Fibroblast of lung (primary cell): ENCODE measurements around the gene SLC17A9. TPM values are rescaled to one million over a fixed set of nuclear protein-coding genes. Genes with fewer than 3 reads are reported as not detected.

Source experiments
- DNase-seq, 2 donors: peaks; one replicate each; pipeline versions ENCODE4 v3.0.0 to v3.0.0-alpha.2; 2010; ENCODE audit warnings: low read depth in 2 of 2
- H2AFZ ChIP-seq: 2 replicates; pipeline ENCODE4 v1.5.1; 2012; ENCODE audit warnings: low read length, control low read depth, inconsistent platforms
- H3K27ac ChIP-seq: 2 replicates; pipeline ENCODE4 v1.5.1; 2011; ENCODE audit warnings: low read length, control low read depth; ENCODE audit not compliant: insufficient read depth
- H3K27me3 ChIP-seq: 2 replicates; pipeline ENCODE4 v1.5.1; 2011; ENCODE audit warnings: mild to moderate bottlenecking, low read length; ENCODE audit not compliant: control insufficient read depth, insufficient read depth
- H3K36me3 ChIP-seq: 2 replicates; pipeline ENCODE4 v1.5.1; 2011; ENCODE audit warnings: low read length; ENCODE audit not compliant: control insufficient read depth, insufficient read depth
- H3K4me1 ChIP-seq: 2 replicates; pipeline ENCODE4 v1.5.1; 2011; ENCODE audit warnings: low read length; ENCODE audit not compliant: control insufficient read depth, insufficient read depth; ENCODE audit errors: extremely low read depth
- H3K4me2 ChIP-seq: 2 replicates; pipeline ENCODE4 v1.5.1; 2011; ENCODE audit warnings: low read length, control low read depth; ENCODE audit not compliant: insufficient read depth; ENCODE audit errors: extremely low read depth
- H3K4me3 ChIP-seq, 4 experiments: fragments of 200-600 bp in 1 of 4; sonication (generic) in 1 of 4; replicated peaks in 1 of 4; 2 replicates each; pipeline ENCODE4 v1.5.1; 2011 to 2016; ENCODE audit warnings: low read length in 4 of 4, low read depth in 3 of 4, mild to moderate bottlenecking in 3 of 4, control low read depth in 2 of 4, inconsistent platforms in 1 of 4, mixed read lengths in 1 of 4; ENCODE audit not compliant: insufficient read depth in 1 of 4; ENCODE audit errors: control extremely low read depth in 1 of 4
- H3K79me2 ChIP-seq: 2 replicates; pipeline ENCODE4 v1.5.1; 2012; ENCODE audit warnings: mild to moderate bottlenecking, low read length, inconsistent platforms; ENCODE audit not compliant: control insufficient read depth, insufficient read depth
- H3K9ac ChIP-seq: 2 replicates; pipeline ENCODE4 v1.5.1; 2011; ENCODE audit warnings: mild to moderate bottlenecking, low read length, control low read depth; ENCODE audit not compliant: insufficient read depth
- H3K9me3 ChIP-seq: 2 replicates; pipeline ENCODE4 v1.5.1; 2012; ENCODE audit warnings: low read depth, low read length; ENCODE audit not compliant: control insufficient read depth, insufficient read depth
- H4K20me1 ChIP-seq: 2 replicates; pipeline ENCODE4 v1.5.1; 2011; ENCODE audit warnings: low read length; ENCODE audit not compliant: control insufficient read depth, insufficient read depth; ENCODE audit errors: extremely low read depth
- CTCF ChIP-seq, 2 donors: IDR thresholded peaks in 1 of 2; conservative IDR thresholded peaks in 1 of 2; 1 replicate in 1 of 2; 2 replicates in 1 of 2; pipeline ENCODE4 v1.5.1; 2011 to 2012; ENCODE audit warnings: low read length in 2 of 2, control low read depth in 1 of 2, inconsistent platforms in 1 of 2, low read depth in 1 of 2, mild to moderate bottlenecking in 1 of 2
- EZH2 ChIP-seq: IDR thresholded peaks from 2 replicates; pipeline ENCODE4 v1.5.1; 2012; ENCODE audit warnings: low read length, control low read depth, mild to moderate bottlenecking; ENCODE audit errors: missing control alignments
- polyA plus RNA-seq, 2 donors: library from polyadenylated mRNA; depleted of rRNA in 1 of 2; stranded (reverse) in 1 of 2; unstranded in 1 of 2; fragments of >200 nt; gene quantifications; 2 replicates each; pipeline ENCODE4 v1.2.1, GENCODE V29; 2011 to 2012; ENCODE audit warnings: missing spikeins in 1 of 2
- total RNA-seq: library from RNA; depleted of rRNA; stranded (reverse); fragments of >200 nt; gene quantifications from 2 replicates; pipeline ENCODE4 v1.2.1, GENCODE V29; 2014

Gene SLC17A9
- total and polyA plus RNA-seq, 2 donors (not counting 1 experiment from before 2014, with no cell fraction given), result 6.4 to 6.8 TPM

- no peaks in the 10 kb centered on the region for H3K79me2 ChIP-seq
- no peaks in the 10 kb centered on the region for H3K36me3 ChIP-seq
- no peak overlapping the region for H3K9ac ChIP-seq
- no peaks in the 10 kb centered on the region for H4K20me1 ChIP-seq
- H3K27me3 ChIP-seq, result no peaks in the 10 kb centered on the region
- no peaks in the 10 kb centered on the region for H3K4me1 ChIP-seq
- H3K27ac ChIP-seq, result no peak overlapping the region
- H3K9me3 ChIP-seq, result no peaks in the 10 kb centered on the region
- DNase-seq, result no peak
- no peak overlapping the region for H2AFZ ChIP-seq
- TF ChIP-seq EZH2 (no peak), CTCF (conservative IDR thresholded peaks at IDR 0.05 in 1 of 2, IDR thresholded peaks at IDR 0.05 in 1 of 2; ENCODE audit: low read depth in 1 of 2, low read length in 2 of 2) (no peak)
- H3K4me2 ChIP-seq, result no peak overlapping the region
- H3K4me3 ChIP-seq, result no peak overlapping the region
Measured at GRCh38 chr20:62961310-62961783, 8.8 kb downstream of the SLC17A9 start.

- no peak for DNase-seq
- Histone ChIP-seq H3K27me3 (no peaks in the 10 kb centered on the region), H2AFZ (no peak overlapping the region), H3K4me1 (no peaks in the 10 kb centered on the region), H3K27ac (no peak overlapping the region), H3K79me2 (no peaks in the 10 kb centered on the region), H3K36me3 (no peaks in the 10 kb centered on the region), H4K20me1 (no peaks in the 10 kb centered on the region), H3K4me2 (no peak overlapping the region), H3K9ac (no peak overlapping the region), H3K4me3 (no peak overlapping the region), H3K9me3 (no peaks in the 10 kb centered on the region)
- TF ChIP-seq EZH2 (no peak), CTCF (conservative IDR thresholded peaks at IDR 0.05 in 1 of 2, IDR thresholded peaks at IDR 0.05 in 1 of 2; ENCODE audit: low read depth in 1 of 2, low read length in 2 of 2) (no peak)
Measured at GRCh38 chr20:62961799-62962198, 9.3 kb downstream of the SLC17A9 start.

GRCh38 chr20:62962221-62962879, 9.8 kb downstream of the SLC17A9 start:
- no peak overlapping the region for H2AFZ ChIP-seq
- TF ChIP-seq CTCF (conservative IDR thresholded peaks at IDR 0.05 in 1 of 2, IDR thresholded peaks at IDR 0.05 in 1 of 2; ENCODE audit: low read depth in 1 of 2, low read length in 2 of 2) (no peak), EZH2 (no peak)
- no peaks in the 10 kb centered on the region for H3K9me3 ChIP-seq
- H3K27me3 ChIP-seq, result no peaks in the 10 kb centered on the region
- no peak overlapping the region for H3K9ac ChIP-seq
- no peaks in the 10 kb centered on the region for H4K20me1 ChIP-seq
- H3K36me3 ChIP-seq, result no peaks in the 10 kb centered on the region
- H3K4me2 ChIP-seq, result no peak overlapping the region
- no peak overlapping the region for H3K27ac ChIP-seq
- H3K4me3 ChIP-seq, result no peak overlapping the region
- no peaks in the 10 kb centered on the region for H3K4me1 ChIP-seq
- no peaks in the 10 kb centered on the region for H3K79me2 ChIP-seq
- no peak for DNase-seq
